Heart left ventricle (tissue), 13 donors: ENCODE measurements around the gene MDP1.

ENCODE experiments used
- CTCF ChIP-seq, 12 donors: fragments of 200-600 bp; sonication (generic) in 4 of 12; IDR thresholded peaks; one replicate each; pipeline versions ENCODE4 v1.5.0 to v1.8.0; 2018 to 2022; ENCODE audit warnings: antibody characterized with exemption in 12 of 12, mild to moderate bottlenecking in 5 of 12
- POLR2A ChIP-seq, 2 donors: fragments of 450-650 bp; IDR thresholded peaks; one replicate each; pipeline ENCODE4 v1.6.1; 2017; ENCODE audit warnings: antibody characterized with exemption in 2 of 2, mild to moderate bottlenecking in 2 of 2, moderate library complexity in 2 of 2
- donor health status: ischemic (EF 13 %, LVEDD 7.1; RV severe dilation, severe dysfunction).
- donor health status: DM: no; HTN: yes; CAD: no.
- donor health status: DM: no; HTN: no; CAD: no.
- donor health status: ischemic (EF 25% LVEDD 6.9; RV normal size, moderate dysfunction).
- donor health status: ischemic (EF 25% LVEDD 5.7; RV mildly dilated, moderate dysfunction).
- donor health status: ischemic (EF 35%, LVEDD 5.7; RV mildly dilated, moderate dysfunction).
- donor health status: nonischemic (EF 11% LVEDD 7.7; RV severe dilation, severe dysfunction).
- donor health status: DM: yes; HTN: yes; CAD: no.
- donor health status: PGD.
- donor health status: ischemic (EF 29% LVEDD 5.4; RV normal size, mild dysfunction).
- donor health status: nonischemic (EF 23%, LVEDD 6.1; RV moderate dilation, normal function).

DNA sequence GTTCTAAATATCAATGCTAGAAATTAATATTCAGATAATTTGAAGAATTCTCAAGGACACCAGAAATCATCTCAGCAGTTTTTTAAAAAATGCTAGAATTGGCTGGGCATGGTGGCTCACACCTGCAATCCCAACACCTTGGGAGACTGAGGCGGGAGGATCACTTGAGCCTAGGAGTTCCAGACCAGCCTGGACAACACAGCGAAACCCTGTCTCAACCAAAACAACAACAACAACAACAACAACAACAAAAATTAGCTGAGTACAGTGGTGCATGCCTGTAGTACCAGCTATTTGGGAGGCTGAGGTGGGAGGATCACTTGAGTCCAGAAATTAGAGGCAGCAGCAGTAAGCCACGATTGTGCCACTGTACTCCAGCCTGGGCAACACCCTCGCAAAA lies 3.2 kb upstream of the MDP1 start:
- TF ChIP-seq CTCF (IDR thresholded peaks at IDR 0.05) (no peak), POLR2A (IDR thresholded peaks at IDR 0.05) (no peak)
